HepG2 (cell line): ENCODE measurements around the gene HDAC4. TPM values are rescaled to one million over a fixed set of nuclear protein-coding genes. Genes with fewer than 3 reads are reported as not detected.

Source experiments
- ATAC-seq: fragments of 200-7000 bp; cut with Tn5 transposase; 3 replicates; pipeline ENCODE4 v1.9.1; 2020; ENCODE audit warnings: mild to moderate bottlenecking, moderate library complexity
- BruUV-seq: library from RNA; stranded (reverse); fragments of 400-500 nt; replicated peaks from 2 replicates; lab custom pipeline; 2021; lab: Mats Ljungman, UMichigan
- CTCF ChIA-PET: fragments of 300-600 bp; formaldehyde crosslinking; extraction: SDS; loops from one replicate; lab custom pipeline; 2021; ENCODE audit warnings: low total read pairs, inconsistent platforms, low intra/inter-chr PET ratio; lab: Yijun Ruan, JAX
- POLR2A ChIA-PET: fragments of 350-600 bp; sonication (Branson Sonifier 250); formaldehyde crosslinking; loops from one replicate; lab custom pipeline; 2020; ENCODE audit warnings: antibody characterized with exemption, inconsistent platforms; lab: Yijun Ruan, JAX
- DNase-seq: peaks from one replicate; pipeline ENCODE4 v3.0.0-alpha.2; 2015; ENCODE audit warnings: low spot score
- FAIRE-seq: peaks from 3 replicates; lab custom pipeline; 2011; peaks lifted over from hg19 to GRCh38; lab: Jason Lieb, UNC
- H2AFZ ChIP-seq: one replicate; pipeline ENCODE4 v1.6.1; 2011; ENCODE audit warnings: low read length, inconsistent platforms
- H3K27ac ChIP-seq: fragments of 300-600 bp; 3 replicates; pipeline ENCODE4 v1.8.0; 2011; ENCODE audit warnings: mixed run types, mild to moderate bottlenecking, mixed read lengths, low read length, inconsistent platforms; ENCODE audit not compliant: insufficient read depth; ENCODE audit errors: extremely low read length
- H3K27me3 ChIP-seq, 2 experiments: fragments of 200-600 bp in 1 of 2; 2 replicates in 1 of 2; 3 replicates in 1 of 2; pipeline versions ENCODE4 v1.6.0 to v1.8.0; 2011; ENCODE audit warnings: low read length in 2 of 2, mild to moderate bottlenecking in 2 of 2, moderate library complexity in 2 of 2, inconsistent platforms in 1 of 2; ENCODE audit not compliant: insufficient read depth in 2 of 2, control insufficient read depth in 1 of 2
- H3K36me3 ChIP-seq, 2 experiments: fragments of 200-600 bp in 1 of 2; replicated peaks in 1 of 2; 2 replicates in 1 of 2; 3 replicates in 1 of 2; pipeline versions ENCODE4 v1.5.1 to v1.8.0; 2011; ENCODE audit warnings: low read length in 2 of 2, inconsistent platforms in 1 of 2; ENCODE audit not compliant: insufficient read depth in 2 of 2, control insufficient read depth in 1 of 2
- H3K4me1 ChIP-seq: 2 replicates; pipeline ENCODE4 v1.5.1; 2012; ENCODE audit warnings: low read length, inconsistent platforms; ENCODE audit not compliant: insufficient read depth
- H3K4me2 ChIP-seq: 2 replicates; pipeline ENCODE4 v1.6.0; 2011; ENCODE audit warnings: low read depth, low read length, inconsistent platforms
- H3K4me3 ChIP-seq, 3 experiments: fragments of 200-600 bp in 1 of 3; sonication (generic), shearing (Covaris generic) in 1 of 3; replicated peaks in 1 of 3; 2 replicates each; pipeline ENCODE4 v1.5.1; 2011 to 2016; ENCODE audit warnings: low read length in 3 of 3, inconsistent platforms in 2 of 3, low read depth in 2 of 3, mild to moderate bottlenecking in 2 of 3, control low read depth in 1 of 3, mixed read lengths in 1 of 3; ENCODE audit not compliant: insufficient read depth in 1 of 3
- H3K79me2 ChIP-seq: one replicate; pipeline ENCODE4 v1.6.1; 2011; ENCODE audit warnings: low read length, inconsistent platforms; ENCODE audit not compliant: insufficient read depth
- H3K9ac ChIP-seq: 2 replicates; pipeline ENCODE4 v1.6.0; 2011; ENCODE audit warnings: mild to moderate bottlenecking, low read depth, low read length, inconsistent platforms; ENCODE audit not compliant: insufficient read depth
- H3K9me3 ChIP-seq: 2 replicates; pipeline ENCODE4 v1.5.1; 2012; ENCODE audit warnings: mild to moderate bottlenecking, low read length
- H4K20me1 ChIP-seq: 2 replicates; pipeline ENCODE4 v1.6.0; 2011; ENCODE audit warnings: inconsistent platforms, mild to moderate bottlenecking, low read length, moderate library complexity; ENCODE audit not compliant: insufficient read depth
- AGO2 ChIP-seq: fragments of 200-400 bp; formaldehyde crosslinking; optimal IDR thresholded peaks from 2 replicates; pipeline ENCODE3; 2017; ENCODE audit warnings: mild to moderate bottlenecking, low read depth, low read length, moderate library complexity
- GLI4 ChIP-seq: sonication (generic); formaldehyde crosslinking; IDR thresholded peaks from 2 replicates; pipeline ENCODE4 v1.5.1; 2020; ENCODE audit warnings: missing genetic modification reagents, mild to moderate bottlenecking, moderate library complexity, borderline replicate concordance
- NR0B2 ChIP-seq: sonication (generic); formaldehyde crosslinking; IDR thresholded peaks from 2 replicates; pipeline ENCODE4 v1.4.0; 2020; ENCODE audit warnings: mild to moderate bottlenecking, missing genetic modification reagents
- ZNF224 ChIP-seq: sonication (generic); formaldehyde crosslinking; IDR thresholded peaks from 2 replicates; pipeline ENCODE4 v1.5.0; 2020; ENCODE audit warnings: mild to moderate bottlenecking, missing genetic modification reagents
- ZNF512B ChIP-seq: sonication (generic); formaldehyde crosslinking; IDR thresholded peaks from 2 replicates; pipeline ENCODE4 v1.5.1; 2020; ENCODE audit warnings: missing genetic modification reagents, mild to moderate bottlenecking, borderline replicate concordance
- ZNF670 ChIP-seq: sonication (generic); formaldehyde crosslinking; IDR thresholded peaks from 2 replicates; pipeline ENCODE4 v1.8.0; 2022; ENCODE audit warnings: mild to moderate bottlenecking, missing genetic modification reagents, borderline replicate concordance
- ZNF761 ChIP-seq: sonication (generic); formaldehyde crosslinking; conservative IDR thresholded peaks from 2 replicates; pipeline ENCODE4 v1.4.0; 2020; ENCODE audit warnings: mild to moderate bottlenecking, missing genetic modification reagents
- WGBS: methylation state at CpG from one replicate; pipeline ENCODE4 v1.1.6; 2017; ENCODE audit warnings: low lambda C conversion rate; 5-methylcytosine and 5-hydroxymethylcytosine counted together
- in situ Hi-C: cut with HindIII; loops from 2 replicates; pipeline ENCODE4 v1.10.0; 2017; ENCODE audit warnings: low pct_unique_long_range_greater_than_20kb; ENCODE audit not compliant: extremely low pct_ligation_motif_present
- intact Hi-C: fragments of 100-400 bp; cut with micrococcal nuclease; formaldehyde crosslinking; loops from one replicate; pipeline ENCODE4 v1.10.0; 2022; ENCODE audit not compliant: unreplicated experiment
- polyA plus RNA-seq, 8 experiments: library from polyadenylated mRNA; depleted of rRNA in 3 of 8; stranded (reverse) in 7 of 8; unstranded in 1 of 8; fragments of >200 nt; fragmentation: Illumina TruSeq in 4 of 8; extraction: Trizol in 4 of 8; gene quantifications; 2 replicates each; pipeline versions ENCODE4 v1.2.1 to v1.2.3, GENCODE V29; 2011 to 2016; ENCODE audit warnings: low read depth in 4 of 8, missing spikeins in 1 of 8, mixed read lengths in 1 of 8; ENCODE audit not compliant: insufficient read depth in 1 of 8
- total RNA-seq, 5 experiments: library from RNA; depleted of rRNA; stranded (reverse); fragments of >200 nt; fragmentation: Illumina TruSeq; extraction: Trizol; gene quantifications; 2 replicates each; pipeline ENCODE4 v1.2.3, GENCODE V29; 2016; ENCODE audit warnings: low read depth in 1 of 5
- TF ChIP-seq, protein P1 (sequence below): sonication (generic); formaldehyde crosslinking; IDR thresholded peaks from 2 replicates; pipeline ENCODE4 v1.8.0; 2022; ENCODE audit warnings: mild to moderate bottlenecking, missing genetic modification reagents

Gene HDAC4
- total and polyA plus RNA-seq, 2 of the 13 experiments (the other 11 are each of a cell fraction or from before 2014, with no cell fraction given) = 10.1 to 11.5 TPM

DNA sequence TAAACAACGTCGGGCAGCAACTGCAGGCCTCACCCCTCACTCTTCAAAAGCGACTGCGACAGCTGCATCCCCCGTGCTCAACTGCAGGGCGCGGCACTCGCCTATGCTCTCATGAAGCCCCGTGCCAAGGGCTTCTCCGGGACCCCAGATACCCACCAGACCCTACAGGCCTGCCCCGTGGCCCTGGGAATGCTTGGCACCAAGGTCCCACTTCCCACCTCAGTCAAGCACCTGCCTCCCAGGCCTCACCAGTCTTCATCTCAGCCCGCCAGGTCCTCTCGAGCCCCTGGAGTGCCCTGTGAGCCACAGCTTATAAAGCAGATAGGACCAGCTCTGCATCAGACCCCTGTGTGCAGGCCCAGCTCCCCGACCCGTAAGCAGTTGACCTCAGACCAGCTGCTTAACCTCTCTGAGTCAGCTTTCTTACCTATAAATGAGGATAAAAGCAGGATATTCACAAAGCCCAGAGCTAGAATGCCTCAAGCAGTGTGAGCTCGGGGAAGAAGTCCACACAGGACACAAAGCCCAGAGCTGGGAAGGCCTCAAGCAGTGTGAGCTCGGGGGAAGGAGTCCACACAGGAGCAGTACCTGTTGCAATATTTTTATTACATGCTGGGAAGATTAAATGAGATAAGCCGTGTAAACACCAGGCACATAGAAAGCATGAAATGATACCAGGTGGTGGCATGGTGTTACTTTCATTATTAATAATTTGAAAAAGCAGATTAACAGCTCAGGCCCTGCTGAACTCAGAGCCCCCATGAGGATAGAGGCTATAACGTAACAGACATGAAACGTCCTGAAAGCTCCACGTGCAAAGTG, 96.9 kb downstream of the HDAC4 start:
- TF ChIP-seq ZNF761 (CRISPR knock-in tag) = no peak
- TF ChIP-seq ZNF224 = no peak
- no peak for TF ChIP-seq ZNF670
- TF ChIP-seq, all 625 proteins: peak for 0
- H4K20me1 ChIP-seq = peaks cover 55% of the 10 kb centered on the region
- no peak overlapping the region for H3K4me2 ChIP-seq
- H3K9ac ChIP-seq = no peak overlapping the region
- no peaks in the 10 kb centered on the region for H3K36me3 ChIP-seq
- H3K27ac ChIP-seq = no peak overlapping the region
- peaks cover 20% of the 10 kb centered on the region for H3K4me1 ChIP-seq
- H2AFZ ChIP-seq = no peak overlapping the region
- intact Hi-C loops = no loop called here
- in situ Hi-C loops = no loop called here
- H3K9me3 ChIP-seq = no peaks in the 10 kb centered on the region
- ATAC-seq = no peak
- ChIA-PET POLR2A (interaction anchor here (1.6 kb wide), 1 partner anchor 97 kb away, joined by 6 read pairs; the partner anchor contains the start of gene HDAC4), CTCF (no interaction called here)
- no peak for FAIRE-seq
- H3K79me2 ChIP-seq = peaks cover 20% of the 10 kb centered on the region
- WGBS = 95% methylated on average over 21 of the region's 21 CpGs
- H3K4me3 ChIP-seq = no peak overlapping the region
- no peaks in the 10 kb centered on the region for H3K27me3 ChIP-seq
- DNase-seq = no peak
- no TSS peak for BruUV-seq

- Histone ChIP-seq H3K36me3 (no peaks in the 10 kb centered on the region), H3K4me1 (peaks cover 30% of the 10 kb centered on the region), H2AFZ (no peak overlapping the region), H3K4me3 (no peak overlapping the region), H3K9me3 (no peaks in the 10 kb centered on the region), H3K27me3 (no peaks in the 10 kb centered on the region), H3K9ac (no peak overlapping the region), H3K4me2 (no peak overlapping the region), H3K27ac (no peak overlapping the region), H3K79me2 (peaks cover 26% of the 10 kb centered on the region), H4K20me1 (peaks cover 60% of the 10 kb centered on the region)
- DNase-seq (no peak), FAIRE-seq (no peak), ATAC-seq (no peak)
- 93% methylated on average over 26 of the region's 28 CpGs for WGBS
- ChIA-PET POLR2A (interaction anchor here (1.6 kb wide), 1 partner anchor 98 kb away, joined by 6 read pairs; the partner anchor contains the start of gene HDAC4), CTCF (no interaction called here)
- TF ChIP-seq ZNF512B (CRISPR knock-in tag) (no peak), GLI4 (CRISPR knock-in tag) (no peak), NR0B2 (CRISPR knock-in tag) (0 out of 2 replicates have a peak, but pooled peaks have one; percentile 32), AGO2 (peak; percentile 42)
- TF ChIP-seq, protein P1, sequence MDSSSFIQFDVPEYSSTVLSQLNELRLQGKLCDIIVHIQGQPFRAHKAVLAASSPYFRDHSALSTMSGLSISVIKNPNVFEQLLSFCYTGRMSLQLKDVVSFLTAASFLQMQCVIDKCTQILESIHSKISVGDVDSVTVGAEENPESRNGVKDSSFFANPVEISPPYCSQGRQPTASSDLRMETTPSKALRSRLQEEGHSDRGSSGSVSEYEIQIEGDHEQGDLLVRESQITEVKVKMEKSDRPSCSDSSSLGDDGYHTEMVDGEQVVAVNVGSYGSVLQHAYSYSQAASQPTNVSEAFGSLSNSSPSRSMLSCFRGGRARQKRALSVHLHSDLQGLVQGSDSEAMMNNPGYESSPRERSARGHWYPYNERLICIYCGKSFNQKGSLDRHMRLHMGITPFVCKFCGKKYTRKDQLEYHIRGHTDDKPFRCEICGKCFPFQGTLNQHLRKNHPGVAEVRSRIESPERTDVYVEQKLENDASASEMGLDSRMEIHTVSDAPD (CRISPR knock-in tag) = no peak
- intact Hi-C loops (no loop called here), in situ Hi-C loops (no loop called here)
- BruUV-seq = no TSS peak
Observed at GRCh38 chr2:239302808-239303557, 97.8 kb downstream of the HDAC4 start.
